Erythroblast (primary cell): ENCODE measurements around the gene PTPRN2.

Source experiments
- GATA1 ChIP-seq: IDR thresholded peaks from 2 replicates; pipeline ENCODE4 v1.6.1; 2011; ENCODE audit warnings: low read depth, mild to moderate bottlenecking, control low read depth, low read length, moderate library complexity
- POLR2A ChIP-seq: IDR thresholded peaks from 2 replicates; pipeline ENCODE4 v1.6.1; 2011; ENCODE audit warnings: mild to moderate bottlenecking, low read length

DNA sequence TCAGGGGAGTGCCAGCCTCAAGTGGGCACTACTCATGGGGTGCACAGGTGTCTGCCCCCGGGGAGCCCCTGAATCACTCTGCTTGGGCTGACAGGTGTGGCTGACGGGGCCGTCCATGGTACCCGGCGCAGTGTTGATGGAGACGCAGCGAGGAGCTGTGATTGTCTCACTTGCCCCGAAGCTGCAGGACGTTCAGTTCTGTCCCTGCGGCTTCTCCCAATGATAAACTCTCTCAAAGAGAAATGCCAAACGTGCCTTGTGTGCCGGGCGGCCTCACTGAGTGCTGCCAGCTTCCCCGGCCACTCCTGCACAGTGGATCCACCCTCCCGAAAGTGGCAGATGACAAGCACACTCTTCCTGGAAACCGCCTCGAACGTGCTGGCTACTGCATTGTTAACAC is 1047.6 kb downstream of the PTPRN2 start:
- TF ChIP-seq POLR2A (no peak), GATA1 (no peak)
